GM18867 (cell line): ENCODE measurements around the gene ENDOD1.
"Not testable (repeated sequence)": the region's sequence is repeated elsewhere in the genome, so short reads cannot be mapped to it uniquely, and the experiment has no call there.

Source experiments
- ATAC-seq: cut with Tn5 transposase; IDR thresholded peaks from one replicate; pipeline ENCODE4 v1.9.1; 2021; ENCODE audit warnings: mild to moderate bottlenecking, moderate library complexity; ENCODE audit not compliant: unreplicated experiment

Gene ENDOD1

GRCh38 chr11:95102733-95103132, 13.1 kb downstream of the ENDOD1 start:
- no peak for ATAC-seq

DNA sequence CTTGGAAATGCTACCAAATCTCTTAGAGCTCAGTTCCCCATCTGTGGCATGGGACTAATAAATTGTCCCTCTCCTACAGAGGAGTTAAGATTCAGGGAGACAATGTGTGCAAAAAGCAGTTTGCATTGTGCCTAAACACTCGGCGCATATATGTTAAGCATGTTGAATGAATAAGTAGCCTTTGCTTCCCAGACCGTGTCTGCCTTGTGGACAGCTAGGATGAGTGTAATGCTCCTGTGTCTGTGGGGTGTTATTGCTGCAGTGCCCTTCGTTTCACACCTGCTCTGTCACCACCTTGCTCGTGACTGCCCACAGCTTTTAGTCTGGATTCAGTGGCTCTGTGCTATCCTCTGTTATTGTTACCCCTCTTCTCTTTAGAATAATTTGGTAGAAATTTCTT, 14.1 kb downstream of the ENDOD1 start:
- ATAC-seq: no peak

GRCh38 chr11:95104121-95104830, 14.6 kb downstream of the ENDOD1 start:
- ATAC-seq: no peak

- ATAC-seq: no peak
Observed at GRCh38 chr11:95104856-95105255, 15.2 kb downstream of the ENDOD1 start.

GRCh38 chr11:95108159-95108611, 18.5 kb downstream of the ENDOD1 start:
- ATAC-seq: no peak

- no peak for ATAC-seq
Observed at GRCh38 chr11:95108671-95109551, 19.3 kb downstream of the ENDOD1 start.

DNA sequence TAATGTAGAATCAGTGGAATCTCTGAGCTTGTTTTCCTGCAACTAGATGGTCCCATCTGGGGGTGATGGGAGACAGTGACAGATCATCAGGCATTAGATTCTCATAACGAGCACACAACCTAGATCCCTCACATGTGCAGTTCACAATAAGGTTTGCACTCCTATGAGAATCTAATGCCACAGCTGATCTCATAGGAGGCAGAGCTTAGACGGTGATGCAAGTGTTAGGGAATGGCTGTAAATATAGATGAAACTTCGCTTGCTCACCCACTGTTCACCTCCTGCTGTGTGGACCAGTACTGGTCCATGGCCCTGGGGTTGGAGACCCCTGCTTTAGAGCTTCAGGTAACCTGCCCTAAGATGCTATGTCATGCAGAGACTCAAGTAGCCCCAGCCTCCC, 21.8 kb downstream of the ENDOD1 start:
- not testable (repeated sequence) for ATAC-seq

DNA sequence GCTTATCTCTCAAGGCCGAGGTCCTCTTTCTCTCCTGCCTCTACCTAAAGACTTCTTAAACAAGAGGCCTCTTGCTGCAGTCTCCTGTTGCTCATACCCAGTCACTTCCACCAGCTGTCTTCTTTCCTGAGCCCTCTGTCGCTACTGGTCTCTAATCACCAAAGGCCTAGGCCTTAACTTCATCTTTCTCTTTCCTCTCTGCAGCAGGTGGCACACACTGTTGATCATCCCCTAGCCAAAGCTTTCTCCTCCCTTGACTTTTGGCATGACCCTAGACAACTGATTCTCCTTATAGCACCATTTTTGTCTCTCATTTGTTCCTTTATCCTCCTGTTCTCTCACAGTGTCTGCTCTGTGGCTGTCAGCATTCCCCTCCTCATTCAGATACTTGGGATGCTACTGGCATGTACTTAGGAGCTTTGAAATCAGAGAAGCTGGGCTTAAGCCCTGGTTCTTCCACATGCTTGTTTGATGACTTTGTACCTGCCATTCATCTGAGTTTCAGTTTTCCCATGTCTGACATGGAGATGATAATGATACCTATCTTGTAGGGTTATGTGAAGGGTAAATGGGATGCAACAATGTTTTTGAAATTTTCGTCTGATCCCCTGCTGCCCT, 22.4 kb downstream of the ENDOD1 start:
- no peak for ATAC-seq

DNA sequence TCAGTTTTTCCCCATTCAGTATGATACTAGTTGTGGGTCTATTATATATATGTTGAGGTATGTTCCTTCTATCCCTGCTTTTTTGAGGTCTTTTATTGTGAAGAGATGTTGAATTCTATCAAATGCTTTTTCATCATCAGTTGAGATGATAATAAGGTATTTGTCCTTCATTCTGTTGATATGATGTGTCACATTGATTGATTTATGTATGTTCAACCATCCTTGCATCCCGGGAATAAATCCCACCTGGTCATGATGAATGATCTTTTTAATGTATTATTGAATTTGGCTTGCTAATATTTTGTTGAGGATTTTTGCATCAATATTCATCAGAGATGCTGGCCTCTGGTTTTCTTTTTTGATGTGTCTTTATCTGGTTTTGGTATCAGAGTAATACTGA, 26.0 kb downstream of the ENDOD1 start:
- no peak for ATAC-seq

DNA sequence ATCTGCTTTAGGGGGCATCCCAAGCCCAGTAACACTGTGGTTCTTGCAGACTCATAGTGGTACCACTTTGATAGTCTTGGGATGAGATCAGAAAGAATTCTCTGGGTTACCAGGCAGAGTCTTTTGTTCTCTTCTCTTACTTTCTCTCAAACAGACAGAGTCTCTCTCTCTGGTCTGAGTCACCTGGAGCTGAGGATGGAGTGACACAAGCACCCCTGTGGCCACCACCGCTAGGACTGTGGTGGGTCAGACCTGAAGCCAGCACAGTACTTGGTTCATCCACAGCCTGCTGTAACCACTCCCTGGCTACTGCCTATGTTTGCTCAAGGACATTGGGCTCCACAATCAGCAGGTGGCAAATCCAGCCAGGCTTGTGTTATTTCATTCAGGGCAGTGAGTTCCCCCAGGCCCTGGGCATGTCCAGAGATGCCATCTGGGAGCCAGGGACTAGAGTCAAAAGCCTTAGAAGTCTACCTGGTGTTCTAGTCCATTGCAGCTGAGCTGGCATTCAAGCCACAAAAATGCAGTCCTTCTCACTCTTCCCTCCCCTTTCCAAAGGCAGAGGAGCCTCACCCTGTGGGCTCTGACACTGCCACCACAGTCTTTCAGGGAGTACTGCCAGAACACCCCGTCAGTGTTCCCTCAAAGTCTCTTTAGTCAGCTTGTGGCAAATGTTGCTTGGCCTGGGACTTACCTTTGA, 29.9 kb downstream of the ENDOD1 start:
- no peak for ATAC-seq

GRCh38 chr11:95121698-95122097, 32.1 kb downstream of the ENDOD1 start:
- no peak for ATAC-seq

- no peak for ATAC-seq
Observed at GRCh38 chr11:95123556-95123955, 33.9 kb downstream of the ENDOD1 start.

DNA sequence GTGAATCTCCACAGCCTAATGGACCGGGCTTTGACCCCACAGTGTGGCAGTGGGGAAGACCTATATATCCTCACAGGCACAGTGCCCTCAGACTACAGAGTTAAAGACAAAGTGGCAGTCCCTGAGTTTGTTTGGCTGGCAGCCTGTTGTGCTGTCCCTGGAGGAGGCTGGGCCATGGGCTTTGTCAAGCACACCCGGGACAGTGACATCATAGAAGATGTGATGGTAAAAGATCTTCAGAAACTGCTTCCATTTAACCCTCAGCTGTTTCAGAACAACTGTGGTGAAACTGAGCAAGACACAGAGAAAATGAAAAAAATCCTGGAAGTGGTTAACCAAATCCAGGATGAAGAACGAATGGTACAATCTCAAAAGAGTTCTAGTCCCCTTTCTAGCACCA, 39.0 kb downstream of the ENDOD1 start:
- ATAC-seq: no peak

GRCh38 chr11:95132956-95133355, 43.3 kb downstream of the ENDOD1 start:
- ATAC-seq: no peak

GRCh38 chr11:95134491-95134890, 44.8 kb downstream of the ENDOD1 start:
- no peak for ATAC-seq

DNA sequence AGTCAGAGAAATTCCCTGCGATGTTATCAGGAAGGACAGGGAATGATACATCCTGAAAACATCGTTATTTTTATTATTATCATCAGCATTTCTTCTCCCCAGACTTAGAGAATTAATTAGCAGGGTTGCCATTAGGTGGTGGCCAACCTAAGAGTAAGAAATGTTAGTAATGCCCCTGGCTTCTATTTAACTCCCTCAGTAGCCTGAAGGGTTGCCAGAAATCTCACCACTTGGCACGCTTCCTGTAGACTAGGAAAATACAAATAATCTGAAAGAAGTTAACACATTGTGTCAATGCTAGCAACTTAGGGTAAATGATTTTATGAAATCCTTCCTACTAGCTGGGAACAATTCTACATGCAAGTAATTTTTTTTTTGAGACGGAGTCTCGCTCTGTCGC, 45.5 kb downstream of the ENDOD1 start:
- no peak for ATAC-seq

- no peak for ATAC-seq
Observed at GRCh38 chr11:95135880-95136279, 46.2 kb downstream of the ENDOD1 start.

- not testable (repeated sequence) for ATAC-seq
Observed at GRCh38 chr11:95136747-95137146, 47.1 kb downstream of the ENDOD1 start.

DNA sequence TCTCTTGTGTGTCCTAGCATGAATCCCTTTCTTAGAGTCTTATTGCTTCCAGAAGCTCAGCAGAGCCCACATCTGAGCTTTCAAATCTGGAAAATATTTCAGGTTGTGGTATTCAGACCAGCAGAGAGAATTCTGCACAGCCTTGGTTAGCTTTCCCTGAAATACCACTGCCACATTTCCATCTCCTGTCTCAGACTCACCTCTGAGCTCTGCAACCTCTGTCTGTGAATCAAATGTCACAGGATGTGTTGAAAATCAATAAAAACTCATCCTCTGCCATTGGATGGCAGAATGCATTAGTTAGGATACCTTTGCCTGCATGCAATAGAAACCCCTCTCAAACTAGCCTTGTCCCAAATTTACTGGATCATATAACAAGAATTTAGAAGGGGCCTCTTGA, 47.7 kb downstream of the ENDOD1 start:
- no peak for ATAC-seq

DNA sequence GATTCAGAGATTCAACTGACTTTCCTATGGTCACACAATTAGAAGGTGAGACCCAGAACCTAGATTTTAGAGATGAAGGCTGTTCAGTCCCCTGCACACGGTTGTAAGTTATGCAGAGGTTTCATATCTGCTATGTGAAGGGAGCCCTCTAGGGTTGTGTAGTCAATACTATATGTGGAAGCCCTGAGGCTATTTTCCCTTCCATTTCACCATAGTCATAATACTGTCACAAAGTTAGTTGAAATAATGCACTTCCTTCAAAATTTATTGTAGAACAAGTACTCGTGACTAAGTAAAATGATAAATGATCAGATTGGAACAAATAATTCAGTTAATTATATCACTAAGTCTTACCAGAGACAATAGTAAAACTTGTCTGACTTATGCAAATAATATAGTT, 48.8 kb downstream of the ENDOD1 start:
- ATAC-seq: peak; percentile 91

DNA sequence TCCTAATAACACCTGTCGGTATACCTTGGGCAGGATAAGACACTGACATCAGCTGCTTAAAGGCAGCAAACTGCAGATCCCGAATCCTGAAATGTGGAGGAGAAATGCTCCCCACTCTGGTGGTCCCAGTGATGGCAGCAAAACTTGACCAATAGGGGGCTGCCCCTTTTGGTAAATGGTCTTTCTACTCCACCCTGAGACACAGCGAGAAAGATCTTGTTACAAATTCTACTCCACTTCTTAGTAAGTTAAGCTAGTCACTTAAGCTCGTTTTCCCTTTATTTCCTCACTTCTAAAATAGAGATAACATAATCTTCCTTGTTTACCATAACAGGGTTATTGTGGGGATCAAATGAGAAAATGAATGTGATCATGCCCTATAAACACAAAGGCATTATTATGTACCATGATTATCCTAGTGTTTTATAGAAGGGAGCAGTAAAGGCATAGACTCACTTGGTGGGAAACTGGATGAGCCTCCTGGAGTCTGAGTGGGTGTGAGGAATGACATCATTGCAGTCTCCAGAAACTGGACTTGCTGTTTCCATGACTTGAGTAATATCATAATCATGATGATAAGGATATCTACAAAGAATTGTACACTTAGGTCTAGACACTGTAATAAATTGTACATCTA, 50.9 kb downstream of the ENDOD1 start:
- ATAC-seq: no peak
